CD4-positive, alpha-beta T cell treated with Interleukin-15 for 4 hours (primary cell): ENCODE data around the gene ELOA.

ENCODE experiments used
- DNase-seq: peaks from one replicate; pipeline ENCODE4 v3.0.0-alpha.2; 2020; ENCODE audit warnings: low spot score

Gene ELOA, protein sequence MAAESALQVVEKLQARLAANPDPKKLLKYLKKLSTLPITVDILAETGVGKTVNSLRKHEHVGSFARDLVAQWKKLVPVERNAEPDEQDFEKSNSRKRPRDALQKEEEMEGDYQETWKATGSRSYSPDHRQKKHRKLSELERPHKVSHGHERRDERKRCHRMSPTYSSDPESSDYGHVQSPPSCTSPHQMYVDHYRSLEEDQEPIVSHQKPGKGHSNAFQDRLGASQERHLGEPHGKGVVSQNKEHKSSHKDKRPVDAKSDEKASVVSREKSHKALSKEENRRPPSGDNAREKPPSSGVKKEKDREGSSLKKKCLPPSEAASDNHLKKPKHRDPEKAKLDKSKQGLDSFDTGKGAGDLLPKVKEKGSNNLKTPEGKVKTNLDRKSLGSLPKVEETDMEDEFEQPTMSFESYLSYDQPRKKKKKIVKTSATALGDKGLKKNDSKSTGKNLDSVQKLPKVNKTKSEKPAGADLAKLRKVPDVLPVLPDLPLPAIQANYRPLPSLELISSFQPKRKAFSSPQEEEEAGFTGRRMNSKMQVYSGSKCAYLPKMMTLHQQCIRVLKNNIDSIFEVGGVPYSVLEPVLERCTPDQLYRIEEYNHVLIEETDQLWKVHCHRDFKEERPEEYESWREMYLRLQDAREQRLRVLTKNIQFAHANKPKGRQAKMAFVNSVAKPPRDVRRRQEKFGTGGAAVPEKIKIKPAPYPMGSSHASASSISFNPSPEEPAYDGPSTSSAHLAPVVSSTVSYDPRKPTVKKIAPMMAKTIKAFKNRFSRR

DNA sequence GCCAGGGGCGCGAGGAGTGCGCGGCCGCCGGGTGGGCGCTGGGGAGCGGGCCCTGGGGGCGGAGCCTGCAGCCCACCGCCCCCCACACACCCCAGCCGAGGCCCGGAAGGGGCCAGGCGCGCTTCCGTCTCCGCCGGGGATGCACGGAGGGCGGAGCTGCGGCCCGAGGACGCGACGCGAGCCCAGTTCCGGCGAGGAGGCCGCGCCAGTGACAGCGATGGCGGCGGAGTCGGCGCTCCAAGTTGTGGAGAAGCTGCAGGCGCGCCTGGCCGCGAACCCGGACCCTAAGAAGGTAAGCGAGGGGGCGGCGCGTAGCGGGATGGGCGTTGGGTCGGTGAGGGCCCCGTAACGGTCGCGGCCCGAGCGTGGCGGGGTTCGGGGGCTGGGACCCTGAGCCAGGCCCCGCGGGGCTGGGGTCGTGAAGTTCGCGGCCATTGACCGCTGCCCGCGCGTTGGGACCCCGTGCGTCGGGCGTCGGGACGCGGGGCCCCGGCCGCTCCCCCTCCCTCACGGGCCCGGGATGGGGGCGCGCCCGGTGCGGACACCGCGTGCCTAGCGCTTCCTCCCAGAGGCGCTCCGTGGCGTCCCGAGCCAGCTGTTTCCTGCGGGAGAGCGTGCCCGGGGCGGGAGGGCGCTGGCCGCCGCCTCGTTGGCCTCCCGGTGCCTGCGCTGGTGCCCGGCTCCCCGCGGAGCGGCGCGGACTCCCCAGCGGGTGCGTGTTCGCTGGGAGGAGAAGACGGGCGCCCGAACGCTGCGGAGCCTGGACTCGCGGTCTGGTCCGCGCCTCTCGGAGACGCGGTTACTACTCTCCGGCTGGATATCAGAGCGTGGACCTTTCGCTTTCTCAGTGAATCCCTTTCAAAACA, at the start of gene ELOA:
Gene ELOA (plus strand): TSS at position 185 of the 866 bp plus-strand sequence. CDS start 33 bp downstream, at position 218.
- DNase-seq: peak; percentile 70

DNA sequence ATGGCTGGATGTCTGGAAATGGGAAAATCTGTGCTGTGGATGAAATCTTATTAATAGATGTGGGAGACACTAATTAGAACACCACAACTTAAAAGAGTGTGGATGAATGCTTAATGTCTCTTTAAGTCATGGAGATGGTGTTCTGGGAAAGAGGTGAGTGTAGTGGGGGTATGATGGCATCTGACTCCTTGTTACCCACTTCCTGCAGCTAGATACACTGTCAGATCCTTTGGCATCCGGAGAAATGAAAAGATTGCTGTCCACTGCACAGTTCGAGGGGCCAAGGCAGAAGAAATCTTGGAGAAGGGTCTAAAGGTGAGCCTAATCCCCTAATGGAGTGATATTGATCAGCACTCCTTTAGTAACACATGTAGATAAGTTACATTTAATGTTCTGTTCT, 49.7 kb upstream of the ELOA start:
- DNase-seq: no peak

DNA sequence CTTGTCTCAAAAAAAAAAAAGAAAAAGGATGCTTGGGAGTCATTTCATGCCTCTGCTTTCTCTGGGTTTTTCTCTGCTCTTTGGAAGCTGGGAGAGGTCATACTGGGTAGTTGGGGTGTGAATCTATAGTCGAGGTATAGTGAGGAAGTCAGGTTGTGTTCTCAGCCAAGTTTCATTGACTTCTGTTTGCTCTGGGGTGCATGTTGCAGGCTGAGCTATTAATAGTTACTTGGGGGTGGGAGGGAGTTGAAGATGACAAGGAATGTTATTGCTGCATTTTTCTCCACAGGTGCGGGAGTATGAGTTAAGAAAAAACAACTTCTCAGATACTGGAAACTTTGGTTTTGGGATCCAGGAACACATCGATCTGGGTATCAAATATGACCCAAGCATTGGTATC, 48.9 kb upstream of the ELOA start:
- no peak for DNase-seq

DNA sequence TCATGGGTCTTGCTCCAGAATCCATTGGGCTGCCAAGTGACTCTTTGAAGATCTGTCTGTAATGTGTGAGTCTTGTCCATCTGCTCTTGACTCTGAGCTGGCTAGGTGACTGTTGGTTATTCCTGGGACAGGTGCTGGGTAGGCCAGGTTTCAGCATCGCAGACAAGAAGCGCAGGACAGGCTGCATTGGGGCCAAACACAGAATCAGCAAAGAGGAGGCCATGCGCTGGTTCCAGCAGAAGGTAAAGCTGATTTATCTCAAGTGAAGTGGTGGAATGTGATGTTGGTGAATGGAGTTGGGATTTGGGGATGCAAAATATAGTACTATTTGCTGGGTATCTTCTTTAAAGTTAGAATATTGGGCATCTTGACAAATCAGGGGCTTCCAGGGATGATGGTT, 47.6 kb upstream of the ELOA start:
- no peak for DNase-seq

DNA sequence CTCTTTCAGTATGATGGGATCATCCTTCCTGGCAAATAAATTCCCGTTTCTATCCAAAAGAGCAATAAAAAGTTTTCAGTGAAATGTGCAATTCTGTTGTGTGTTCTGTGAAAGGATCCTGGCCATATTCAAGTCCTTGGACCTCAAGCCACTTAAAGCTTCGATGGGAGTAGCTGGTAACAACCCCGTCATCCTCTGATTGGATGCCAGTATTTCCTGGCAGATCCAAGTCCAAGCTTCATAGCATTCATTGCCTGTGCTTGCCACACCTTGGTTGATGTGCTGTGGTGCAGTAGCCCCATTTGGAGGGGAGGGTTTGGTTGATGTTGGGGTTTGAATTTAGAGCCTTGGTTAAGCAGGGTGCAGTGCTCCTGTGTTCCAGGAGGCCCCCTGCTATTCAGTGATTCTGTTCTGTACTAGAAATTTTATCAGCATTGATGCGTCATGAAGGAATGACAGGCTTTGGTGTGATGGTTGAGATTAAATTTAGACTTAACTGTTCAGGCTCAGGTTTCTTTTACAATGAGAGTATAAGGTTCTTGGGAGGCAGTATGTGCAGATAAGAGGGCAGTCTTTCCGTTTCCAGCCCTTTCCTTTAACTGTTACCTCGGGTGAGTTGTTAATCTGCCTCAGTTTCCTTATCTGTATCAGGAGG, 46.8 kb upstream of the ELOA start:
- no peak for DNase-seq

DNA sequence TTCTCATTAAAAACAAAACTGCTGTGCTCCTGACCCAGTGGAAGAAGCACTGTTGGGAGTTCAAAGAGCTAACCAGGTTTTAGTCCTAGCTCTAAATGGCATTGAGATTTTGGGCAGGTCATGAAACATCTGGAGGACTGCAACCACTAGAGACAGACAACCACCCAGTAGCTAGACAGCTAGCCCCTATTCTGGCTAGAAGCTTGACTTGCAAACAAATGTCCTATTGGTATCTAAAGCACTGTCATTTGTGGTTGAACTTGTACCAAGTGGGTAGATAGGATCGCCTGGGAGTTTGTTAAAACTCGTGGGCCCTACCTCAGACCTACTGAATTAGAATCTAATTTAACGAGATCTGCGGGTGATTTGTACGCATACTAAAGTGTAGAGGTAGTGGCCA, 44.8 kb upstream of the ELOA start:
- no peak for DNase-seq

DNA sequence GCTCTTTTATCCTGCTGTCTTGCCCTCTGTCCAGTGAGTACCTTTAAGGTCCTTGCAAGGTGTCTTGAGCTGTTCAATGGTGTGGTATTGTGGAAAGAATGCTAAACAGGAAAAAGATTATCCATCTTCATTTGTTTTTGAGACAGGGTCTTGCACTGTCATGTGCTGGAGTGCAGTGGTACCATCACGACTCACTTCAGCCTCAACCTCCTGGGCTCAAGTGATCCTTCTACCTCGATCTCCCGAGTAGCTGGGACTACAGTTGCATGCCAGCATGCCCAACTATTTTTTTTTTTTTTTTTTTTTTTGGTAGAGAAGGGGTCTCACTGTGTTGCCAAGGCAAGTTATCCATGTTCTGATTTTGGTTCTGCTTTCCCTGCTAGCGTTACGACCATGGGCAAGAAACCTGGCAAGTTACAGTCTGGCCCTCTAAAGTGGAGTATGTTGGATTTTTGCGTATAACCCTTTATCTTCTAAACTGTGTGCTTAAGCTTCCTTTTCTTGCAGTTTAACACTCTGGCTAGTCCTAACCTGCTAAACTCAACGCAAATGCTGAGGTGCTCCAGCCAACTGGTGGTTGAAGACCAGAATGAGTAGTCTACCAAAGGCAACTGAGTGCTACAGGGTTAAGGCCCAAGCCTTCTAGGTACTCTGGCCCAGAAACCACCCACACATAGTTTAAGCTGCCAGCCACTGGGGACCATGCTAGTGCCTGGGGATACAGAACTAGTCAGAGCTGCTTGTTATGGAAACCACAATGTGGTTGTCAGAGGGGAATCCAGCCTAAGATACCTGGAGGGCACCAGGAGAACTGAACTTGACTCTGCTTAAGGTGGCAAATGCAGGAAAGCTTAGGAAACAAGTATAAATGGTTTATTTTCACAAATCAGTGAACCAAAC, 43.7 kb upstream of the ELOA start:
- no peak for DNase-seq

DNA sequence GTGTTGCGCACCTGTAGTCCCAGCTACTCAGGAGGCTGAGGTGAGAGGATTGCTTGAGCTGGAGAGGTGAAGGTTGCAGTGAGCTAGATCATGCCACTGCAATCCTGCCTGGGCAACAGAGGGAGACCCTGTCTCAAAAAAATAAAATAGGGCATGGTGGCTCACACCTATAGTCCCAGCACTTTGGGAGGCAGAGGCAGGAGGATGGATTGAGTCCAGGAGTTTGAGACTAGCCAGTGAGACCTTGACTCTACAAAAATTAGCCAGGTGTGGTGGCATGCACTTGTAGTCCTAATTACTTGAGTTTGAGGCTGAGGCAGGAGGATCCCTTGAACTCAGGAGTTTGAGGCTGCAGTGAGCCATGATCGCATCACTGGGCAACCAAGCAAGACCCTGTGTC, 42.0 kb upstream of the ELOA start:
- DNase-seq: no peak

DNA sequence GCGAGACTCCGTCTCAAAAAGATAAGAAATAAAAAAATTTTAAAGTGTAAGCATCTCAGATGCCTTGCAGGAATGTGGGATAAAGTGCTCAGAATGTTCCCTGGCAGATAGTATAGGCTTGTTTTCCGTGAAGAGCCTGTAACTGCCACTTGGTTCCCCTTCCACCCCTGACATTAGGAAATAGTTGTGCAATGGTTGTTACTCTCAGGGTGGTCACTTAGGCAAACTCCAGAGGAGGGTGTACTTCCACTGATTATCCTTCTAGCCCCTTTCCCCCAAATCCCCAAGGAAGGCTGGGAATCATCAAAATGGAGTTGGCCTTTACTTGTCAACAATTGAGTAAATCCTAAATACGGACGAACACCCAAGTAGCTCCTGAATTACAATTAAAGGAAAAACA, 41.3 kb upstream of the ELOA start:
- no peak for DNase-seq

DNA sequence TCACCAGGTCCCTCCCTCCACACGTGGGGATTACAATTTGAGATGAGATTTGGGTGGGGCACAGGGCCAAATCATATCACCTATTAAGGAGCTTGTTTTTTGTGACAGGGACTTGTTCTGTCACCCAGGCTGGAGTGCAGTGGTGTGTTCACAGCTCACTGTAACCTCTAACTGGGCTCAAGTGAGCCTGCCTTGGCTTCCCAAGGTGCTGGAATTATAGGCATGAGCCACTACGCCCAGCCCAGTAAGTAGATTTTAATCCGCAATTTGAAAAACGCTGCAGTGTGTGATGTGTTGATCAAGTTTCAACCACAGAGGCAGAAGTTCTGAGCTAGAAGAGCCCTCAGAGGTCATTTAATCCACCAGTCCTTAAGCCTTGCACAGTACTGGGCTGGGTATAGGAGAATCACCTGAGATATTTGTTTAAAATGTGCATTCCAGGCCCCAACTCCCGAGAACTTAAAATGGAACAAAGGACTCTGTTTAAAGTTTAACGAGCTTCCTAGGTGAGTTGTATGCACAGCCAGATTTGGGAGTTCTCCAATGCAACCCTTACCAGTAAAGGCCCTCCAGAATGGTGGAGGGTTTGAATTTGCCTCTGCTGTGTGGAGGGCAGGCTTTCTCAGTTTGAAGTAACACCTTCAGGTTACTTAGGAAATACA, 38.3 kb upstream of the ELOA start:
- no peak for DNase-seq

DNA sequence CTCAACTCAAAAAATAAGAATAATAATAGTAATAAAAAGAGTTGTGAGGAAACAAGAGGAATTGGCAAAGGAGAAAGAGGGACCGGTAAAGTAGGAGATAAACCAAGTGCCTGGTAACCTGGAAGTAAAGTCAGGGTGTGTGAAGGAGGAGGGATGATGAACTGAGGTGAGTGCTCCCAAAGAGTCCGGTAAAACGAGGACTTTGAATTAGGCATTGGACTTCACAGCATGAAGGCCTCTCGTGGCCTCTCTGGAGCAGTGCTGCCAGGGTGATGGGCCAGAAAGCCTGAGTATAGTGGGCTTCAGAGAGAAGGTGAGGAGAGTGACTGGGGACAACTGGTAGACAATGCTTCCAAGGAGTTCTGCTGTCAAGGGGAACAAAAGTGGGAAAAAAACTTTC, 34.0 kb upstream of the ELOA start:
- no peak for DNase-seq

DNA sequence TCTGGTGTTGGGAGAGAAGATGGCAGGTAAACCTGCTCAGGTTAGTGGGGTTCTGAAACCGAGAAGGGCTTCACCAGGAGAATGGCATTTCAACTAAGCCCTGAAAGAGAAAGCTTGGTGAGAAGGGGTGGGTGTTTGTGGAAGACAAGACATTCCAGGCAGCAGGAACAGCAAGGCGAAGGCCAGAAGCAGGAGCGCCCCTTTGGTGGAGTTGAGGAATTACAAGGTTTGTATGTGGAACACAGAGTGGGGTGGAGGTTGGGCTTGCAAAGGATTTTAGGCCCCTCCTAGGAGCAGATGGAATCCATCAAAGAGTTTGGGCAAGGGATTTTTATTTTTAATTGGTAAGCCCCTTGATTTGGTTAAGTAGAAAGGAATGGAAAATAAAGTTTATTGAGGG, 24.8 kb upstream of the ELOA start:
- DNase-seq: no peak

DNA sequence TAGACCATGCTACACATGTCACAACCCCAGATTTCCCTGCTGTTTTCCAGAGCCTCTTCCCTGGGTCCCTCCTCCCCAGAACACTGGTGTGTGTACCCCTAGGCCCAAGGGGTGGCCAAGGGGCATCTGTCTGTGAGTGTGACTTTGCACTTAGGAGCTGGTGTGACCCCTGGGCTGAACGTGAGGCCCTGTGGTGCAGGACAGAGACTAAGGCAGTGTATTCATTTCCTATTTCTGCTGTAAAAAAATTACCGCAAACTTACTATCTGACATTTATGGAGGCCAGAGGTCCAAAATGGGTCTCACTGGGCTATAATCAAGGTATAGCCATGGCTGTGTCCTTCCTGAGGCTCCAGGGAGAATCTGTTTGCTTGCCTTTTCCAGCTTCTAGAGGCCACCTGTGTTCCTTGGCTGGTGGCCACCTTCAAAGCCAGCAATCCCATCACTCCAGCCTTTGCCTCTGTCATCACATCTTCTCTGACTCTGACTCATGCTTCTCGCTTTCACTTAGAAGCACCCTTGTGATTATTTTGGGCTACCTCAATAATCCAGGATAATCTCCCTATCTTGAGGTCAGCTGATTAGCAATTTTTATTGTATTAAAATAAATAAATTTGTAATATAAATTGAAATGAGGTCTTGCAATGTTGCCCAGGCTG, 24.0 kb upstream of the ELOA start:
- no peak for DNase-seq

DNA sequence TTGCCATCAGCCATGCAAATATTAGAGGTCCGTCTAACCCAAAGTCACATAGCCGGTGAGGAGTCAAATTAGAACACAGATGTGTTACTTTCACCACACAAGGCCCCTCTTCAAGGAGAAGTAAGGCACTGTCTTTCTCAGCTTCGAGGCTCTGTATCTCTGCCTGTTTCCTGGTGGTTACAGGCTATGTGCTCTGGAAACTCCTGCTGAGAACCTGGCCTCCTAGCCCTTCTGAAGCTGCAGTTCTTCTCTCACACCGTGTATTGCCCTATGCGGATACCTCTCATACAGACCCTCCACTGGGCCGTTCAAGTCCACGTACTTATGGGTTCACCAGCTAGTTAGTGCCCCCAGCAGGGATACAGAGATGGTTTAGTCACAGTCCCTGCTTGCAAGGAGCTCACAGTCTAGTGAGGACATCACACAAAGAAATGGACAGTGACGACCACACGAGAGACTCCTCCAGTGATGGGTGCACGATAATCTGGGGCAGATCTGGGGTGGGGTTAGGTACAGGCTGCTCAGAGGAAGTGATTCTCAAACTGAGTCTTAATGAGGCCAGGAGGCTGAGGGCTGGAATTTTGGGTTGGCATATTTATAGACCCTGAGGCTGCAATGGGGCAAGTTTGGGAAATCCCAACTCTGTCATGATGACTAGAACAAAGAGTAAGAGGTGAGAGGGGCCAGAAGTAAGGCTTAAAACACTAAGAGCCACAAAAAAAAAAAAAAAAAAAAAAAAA, 22.8 kb upstream of the ELOA start:
- peak; percentile 19 for DNase-seq

DNA sequence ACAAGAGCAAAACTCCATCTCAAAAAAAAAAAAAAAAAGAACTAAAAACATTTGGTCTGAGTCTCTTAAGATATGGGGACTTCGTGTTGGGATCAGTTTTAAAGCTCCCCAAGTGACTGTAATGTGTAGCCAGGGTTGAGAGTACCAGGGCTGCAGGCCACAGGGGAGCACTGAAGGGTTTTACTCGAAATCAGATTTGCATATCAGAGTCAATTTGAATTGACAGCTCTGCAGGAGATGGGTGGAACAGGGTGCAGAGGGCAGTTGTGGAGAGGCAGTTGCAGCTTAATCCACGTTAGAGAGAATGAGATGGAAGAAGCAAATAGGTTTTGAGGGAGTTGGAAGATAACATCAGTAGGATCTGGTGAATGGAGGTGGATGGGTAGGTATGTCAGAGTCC, 20.6 kb upstream of the ELOA start:
- DNase-seq: no peak

DNA sequence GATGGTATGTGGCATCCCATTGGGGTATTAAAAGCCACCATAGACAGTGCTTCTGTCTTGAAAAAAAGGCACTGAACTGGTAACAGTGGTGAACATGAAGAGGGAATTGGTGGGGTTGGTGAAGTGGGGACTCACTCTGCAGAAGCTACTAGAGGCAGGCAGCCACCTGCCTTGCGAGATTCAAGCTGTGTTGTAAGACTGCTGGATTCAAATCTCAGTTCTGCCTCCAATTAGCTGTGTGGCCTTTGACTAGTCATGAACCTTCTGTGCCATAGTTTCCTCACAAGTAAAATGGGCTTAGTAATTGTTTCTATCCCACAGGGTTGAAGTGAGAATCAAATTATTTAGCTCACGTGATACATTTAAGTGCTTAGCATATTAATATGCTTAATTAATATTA, 16.6 kb upstream of the ELOA start:
- DNase-seq: no peak

DNA sequence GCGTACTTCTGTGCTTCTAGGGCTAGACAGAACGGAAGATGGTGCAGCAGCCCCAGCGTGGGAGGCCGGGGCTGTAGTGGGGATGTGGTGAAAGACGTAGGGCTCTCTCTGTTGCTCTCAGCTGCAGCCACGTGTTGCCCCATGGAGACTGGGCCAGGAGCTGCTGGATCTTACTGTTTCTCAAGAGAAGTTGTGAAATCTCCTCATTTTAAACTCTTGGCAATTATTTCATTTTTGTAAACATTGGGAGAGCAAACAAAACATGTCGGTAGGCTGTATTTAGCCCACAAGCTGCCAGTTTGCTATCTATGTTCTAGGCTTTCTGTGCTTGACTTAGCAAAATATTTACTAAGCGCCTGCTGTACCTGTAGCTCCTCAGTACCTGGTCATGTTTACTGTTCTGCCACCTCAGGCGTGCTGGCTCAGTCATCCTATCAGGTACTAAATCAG, 15.9 kb upstream of the ELOA start:
- no peak for DNase-seq

DNA sequence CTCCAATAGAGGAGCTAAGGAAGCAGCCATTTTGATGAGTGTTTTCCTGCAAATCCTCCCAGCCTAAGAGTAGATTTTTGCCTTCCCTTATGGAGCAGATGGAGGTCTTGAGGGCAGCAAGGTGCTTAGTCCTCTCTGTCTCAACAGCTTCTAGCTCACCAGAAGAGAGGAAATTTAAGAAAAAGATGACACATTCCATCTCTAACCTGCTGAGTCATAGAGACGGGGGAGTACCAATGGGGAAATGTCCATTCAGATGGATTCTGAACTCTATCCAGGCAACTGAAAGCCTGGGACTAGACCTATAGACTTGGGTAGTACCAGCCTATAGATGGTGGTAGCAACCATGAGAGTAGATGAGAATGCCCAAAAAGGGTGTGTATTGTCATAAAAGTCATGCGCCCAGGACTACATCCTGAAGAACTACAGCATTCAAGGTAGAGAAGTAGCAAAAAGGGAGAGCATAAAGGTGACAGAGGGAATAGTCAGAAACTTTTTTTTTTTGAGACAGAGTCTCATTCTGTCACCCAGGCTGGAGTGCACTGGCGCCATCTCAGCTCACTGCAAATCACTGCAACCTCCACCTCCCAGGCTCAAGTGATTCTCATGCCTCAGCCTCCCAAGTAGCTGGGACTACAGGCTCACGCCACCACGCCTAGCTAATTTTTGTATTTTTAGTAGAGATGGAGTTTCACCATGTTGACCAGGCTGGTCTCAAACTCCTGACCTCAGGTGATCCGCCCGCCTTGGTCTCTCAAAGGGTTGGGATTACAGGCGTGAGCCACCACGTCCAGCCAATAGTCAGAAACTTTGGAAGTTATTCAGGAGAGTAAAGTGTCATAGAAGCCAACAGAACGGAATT, 10.7 kb upstream of the ELOA start:
- DNase-seq: no peak
